Lung (tissue), 12 donors: Measurements from ENCODE around the gene RCE1. TPM values are rescaled to one million over a fixed set of nuclear protein-coding genes. Genes with fewer than 3 reads are reported as not detected.

Experiments used
- ATAC-seq: fragments of 200-7000 bp; cut with Tn5 transposase; one replicate; pipeline ENCODE4 v1.9.1; 2020; ENCODE audit warnings: moderate number of reproducible peaks; ENCODE audit not compliant: insufficient read depth, low FRiP score
- DNase-seq, 3 donors: peaks; one replicate each; pipeline ENCODE4 v3.0.0-alpha.2; 2013 to 2017
- H3K27ac ChIP-seq, 2 donors: one replicate each; pipeline ENCODE4 v1.5.1; 2013; ENCODE audit warnings: mild to moderate bottlenecking in 2 of 2, moderate library complexity in 2 of 2, control low read depth in 1 of 2, inconsistent platforms in 1 of 2, low read depth in 1 of 2, low read length in 1 of 2
- H3K27me3 ChIP-seq, 3 donors: one replicate each; pipeline ENCODE4 v1.5.1; 2013; ENCODE audit warnings: low read length in 2 of 3; ENCODE audit not compliant: control insufficient read depth in 3 of 3, insufficient read depth in 3 of 3
- H3K36me3 ChIP-seq, 4 donors: one replicate each; pipeline ENCODE4 v1.5.1; 2013; ENCODE audit warnings: low read length in 4 of 4, mild to moderate bottlenecking in 1 of 4, moderate library complexity in 1 of 4; ENCODE audit not compliant: control insufficient read depth in 4 of 4, insufficient read depth in 4 of 4
- H3K4me1 ChIP-seq, 5 donors: one replicate each; pipeline ENCODE4 v1.5.1; 2013; ENCODE audit warnings: low read length in 5 of 5, mild to moderate bottlenecking in 2 of 5, moderate library complexity in 1 of 5; ENCODE audit not compliant: control insufficient read depth in 5 of 5, insufficient read depth in 5 of 5
- H3K4me3 ChIP-seq: one replicate; pipeline ENCODE4 v1.5.1; 2013; ENCODE audit warnings: mild to moderate bottlenecking, control low read depth, moderate library complexity
- H3K9ac ChIP-seq, 2 donors: one replicate each; pipeline ENCODE4 v1.5.1; 2013; ENCODE audit warnings: low read length in 2 of 2, control low read depth in 1 of 2; ENCODE audit not compliant: insufficient read depth in 1 of 2
- H3K9me3 ChIP-seq, 4 donors: one replicate each; pipeline ENCODE4 v1.5.1; 2013; ENCODE audit warnings: low read length in 3 of 4, mild to moderate bottlenecking in 1 of 4, moderate library complexity in 1 of 4; ENCODE audit not compliant: control insufficient read depth in 4 of 4, insufficient read depth in 3 of 4
- CTCF ChIP-seq: IDR thresholded peaks from 2 replicates; pipeline ENCODE4 v1.5.1; 2012; ENCODE audit warnings: mild to moderate bottlenecking; ENCODE audit errors: control extremely low read depth, extremely low read depth
- WGBS, 2 donors: extraction: QIAGEN DNeasy Blood & Tissue Kit; methylation state at CpG; one replicate each; pipeline ENCODE4 v1.1.7; 2013; 5-methylcytosine and 5-hydroxymethylcytosine counted together
- polyA plus RNA-seq, 2 donors: library from polyadenylated mRNA; stranded (reverse); fragments of 200-250 nt; gene quantifications; one replicate each; pipeline ENCODE4 v1.2.1, GENCODE V29; 2013
- total RNA-seq, 2 donors: library from RNA; depleted of rRNA in 1 of 2; stranded (reverse); fragments of >200 nt in 1 of 2; gene quantifications; one replicate each; pipeline ENCODE4 v1.2.1, GENCODE V29; 2014 to 2021
- donor health status: control.
- donor health status: control.
- donor health status: Bipolar disorder and iron deficiency.
- donor health status: healthy.
- donor health status: DM: yes; HTN: yes; CAD: no.

Gene RCE1
- total and polyA plus RNA-seq, 4 donors: 8.7 to 24.0 (median 21.2) TPM

DNA sequence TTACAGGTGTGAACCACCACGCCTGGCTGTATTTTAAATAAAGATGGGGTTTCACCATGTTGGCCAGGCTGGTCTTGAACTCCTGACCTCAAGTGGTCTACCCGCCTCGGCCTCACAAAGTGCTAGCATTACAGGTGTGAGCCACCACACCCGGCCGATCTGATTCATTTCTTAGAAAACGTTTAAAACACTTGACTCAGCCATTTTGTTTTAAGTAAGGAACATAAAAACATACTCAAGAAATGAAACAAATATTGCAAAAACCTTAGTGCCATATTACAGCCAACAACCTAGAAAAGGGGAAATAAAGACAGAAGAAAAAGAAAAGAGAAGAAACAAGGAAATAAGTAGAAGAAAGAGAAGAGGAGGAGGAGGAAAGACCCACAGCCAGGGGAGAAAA, 31.0 kb downstream of the RCE1 start:
- H3K27me3 ChIP-seq: no peaks in the 10 kb centered on the region
- DNase-seq (no peak), ATAC-seq (no peak)
- TF ChIP-seq CTCF: no peak
- no peak overlapping the region for H3K27ac ChIP-seq
- H3K4me3 ChIP-seq: no peak overlapping the region
- H3K9ac ChIP-seq: no peak overlapping the region
- peaks cover 0 to 3% (median 0%) of the 10 kb centered on the region in 4 donors for H3K36me3 ChIP-seq
- peaks cover 0 to 16% (median 0%) of the 10 kb centered on the region in 5 donors for H3K4me1 ChIP-seq
- WGBS, 2 donors: 82 to 86% methylated on average over 6 of the region's 6 CpGs
- H3K9me3 ChIP-seq: no peaks in the 10 kb centered on the region

- Histone ChIP-seq H3K9ac (no peak overlapping the region), H3K4me1 (peaks cover 0 to 16% (median 2%) of the 10 kb centered on the region in 5 donors), H3K27ac (no peak overlapping the region), H3K4me3 (no peak overlapping the region), H3K9me3 (no peaks in the 10 kb centered on the region), H3K36me3 (no peaks in the 10 kb centered on the region), H3K27me3 (no peaks in the 10 kb centered on the region)
- WGBS, 2 donors: 90 to 95% methylated on average over 13 of the region's 13 CpGs
- ATAC-seq (no peak), DNase-seq (no peak)
- TF ChIP-seq CTCF: no peak
Observed at GRCh38 chr11:66875378-66875777, 32.1 kb downstream of the RCE1 start.

- Histone ChIP-seq H3K4me3 (no peak overlapping the region), H3K27me3 (no peaks in the 10 kb centered on the region), H3K9me3 (no peaks in the 10 kb centered on the region), H3K27ac (no peak overlapping the region), H3K9ac (no peak overlapping the region), H3K4me1 (peaks cover 0 to 27% (median 7%) of the 10 kb centered on the region in 5 donors), H3K36me3 (no peaks in the 10 kb centered on the region)
- ATAC-seq: no peak
- peak in 1 of 3 donors; percentile 33 for DNase-seq
- no peak for TF ChIP-seq CTCF
- WGBS, 2 donors: 79 to 82% methylated on average over 9 of the region's 9 CpGs
Observed at GRCh38 chr11:66877588-66878385, 34.5 kb downstream of the RCE1 start.
